OCI-LY3 (cell line): ENCODE measurements around the gene UBAC2.

ENCODE experiments used
- EZH2phosphoT487 ChIP-seq: fragments of 200-600 bp; shearing (Covaris generic); IDR thresholded peaks from 2 replicates; pipeline ENCODE4 v1.6.1; 2018; ENCODE audit warnings: antibody characterized with exemption, mixed run types, low read depth
- TF ChIP-seq, protein P1 (sequence below): fragments of 200-600, 300-600 bp; sonication (generic); IDR thresholded peaks from 2 replicates; pipeline ENCODE4 v1.5.1; 2014; ENCODE audit warnings: antibody characterized with exemption, low read length, low read depth

DNA sequence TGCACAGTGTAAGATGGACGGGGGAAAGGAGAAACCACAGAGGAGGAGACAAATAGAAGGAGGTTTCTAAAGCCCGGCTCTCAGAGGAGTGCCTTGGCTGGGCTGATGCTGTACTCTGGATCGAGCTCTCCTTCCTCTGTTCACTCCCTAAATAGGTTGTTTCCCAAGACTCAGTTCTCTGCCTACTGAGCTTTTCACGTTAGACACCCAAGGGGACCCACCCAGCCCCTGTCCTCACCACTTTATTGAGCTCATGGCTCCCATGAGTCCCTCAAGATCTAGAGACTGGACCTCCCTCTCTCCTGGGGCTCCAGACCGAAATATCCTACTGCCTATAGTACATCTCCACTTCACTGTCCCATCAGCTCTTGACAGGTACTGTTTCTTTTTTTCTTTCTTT is 144.7 kb downstream of the UBAC2 start:
- TF ChIP-seq, protein P1, sequence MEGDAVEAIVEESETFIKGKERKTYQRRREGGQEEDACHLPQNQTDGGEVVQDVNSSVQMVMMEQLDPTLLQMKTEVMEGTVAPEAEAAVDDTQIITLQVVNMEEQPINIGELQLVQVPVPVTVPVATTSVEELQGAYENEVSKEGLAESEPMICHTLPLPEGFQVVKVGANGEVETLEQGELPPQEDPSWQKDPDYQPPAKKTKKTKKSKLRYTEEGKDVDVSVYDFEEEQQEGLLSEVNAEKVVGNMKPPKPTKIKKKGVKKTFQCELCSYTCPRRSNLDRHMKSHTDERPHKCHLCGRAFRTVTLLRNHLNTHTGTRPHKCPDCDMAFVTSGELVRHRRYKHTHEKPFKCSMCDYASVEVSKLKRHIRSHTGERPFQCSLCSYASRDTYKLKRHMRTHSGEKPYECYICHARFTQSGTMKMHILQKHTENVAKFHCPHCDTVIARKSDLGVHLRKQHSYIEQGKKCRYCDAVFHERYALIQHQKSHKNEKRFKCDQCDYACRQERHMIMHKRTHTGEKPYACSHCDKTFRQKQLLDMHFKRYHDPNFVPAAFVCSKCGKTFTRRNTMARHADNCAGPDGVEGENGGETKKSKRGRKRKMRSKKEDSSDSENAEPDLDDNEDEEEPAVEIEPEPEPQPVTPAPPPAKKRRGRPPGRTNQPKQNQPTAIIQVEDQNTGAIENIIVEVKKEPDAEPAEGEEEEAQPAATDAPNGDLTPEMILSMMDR, result no peak
- no peak for TF ChIP-seq EZH2phosphoT487
